Mesenchymal stem cell (in vitro differentiated cells and primary cell): ENCODE results near the gene SNX22.

Source experiments
- DNase-seq: peaks from one replicate; pipeline ENCODE4 v3.0.0-alpha.2; 2013
- H2AFZ ChIP-seq: one replicate; pipeline ENCODE4 v1.6.1; 2013; ENCODE audit warnings: low read depth, mild to moderate bottlenecking, control low read depth, inconsistent platforms, low read length, moderate library complexity
- H2AK5ac ChIP-seq: 2 replicates; pipeline ENCODE4 v1.6.1; 2013; ENCODE audit warnings: low read length, moderate library complexity, mild to moderate bottlenecking, inconsistent platforms; ENCODE audit not compliant: severe bottlenecking
- H2BK120ac ChIP-seq: one replicate; pipeline ENCODE4 v1.6.1; 2013; ENCODE audit warnings: low read depth, mild to moderate bottlenecking, inconsistent platforms, low read length, moderate library complexity
- H2BK12ac ChIP-seq, 2 experiments: one replicate each; pipeline ENCODE4 v1.6.1; 2013; ENCODE audit warnings: inconsistent platforms in 2 of 2, low read length in 2 of 2, mild to moderate bottlenecking in 2 of 2, moderate library complexity in 2 of 2, control low read depth in 1 of 2
- H2BK15ac ChIP-seq: one replicate; pipeline ENCODE4 v1.6.1; 2013; ENCODE audit warnings: mild to moderate bottlenecking, low read depth, inconsistent platforms; ENCODE audit not compliant: poor library complexity, severe bottlenecking
- H2BK5ac ChIP-seq: 2 replicates; pipeline ENCODE4 v1.6.1; 2013; ENCODE audit warnings: low read depth, mild to moderate bottlenecking, low read length, control low read depth, inconsistent platforms; ENCODE audit not compliant: poor library complexity, severe bottlenecking
- H3K14ac ChIP-seq, 2 experiments: one replicate each; pipeline ENCODE4 v1.6.1; 2013; ENCODE audit warnings: inconsistent platforms in 2 of 2, low read length in 2 of 2, control low read depth in 1 of 2, mild to moderate bottlenecking in 1 of 2, moderate library complexity in 1 of 2
- H3K18ac ChIP-seq, 2 experiments: one replicate each; pipeline ENCODE4 v1.6.1; 2013; ENCODE audit warnings: inconsistent platforms in 2 of 2, low read length in 2 of 2, control low read depth in 1 of 2, low read depth in 1 of 2, mild to moderate bottlenecking in 1 of 2
- H3K23ac ChIP-seq, 2 experiments: one replicate each; pipeline ENCODE4 v1.6.1; 2013; ENCODE audit warnings: inconsistent platforms in 2 of 2, low read length in 2 of 2, mild to moderate bottlenecking in 2 of 2, moderate library complexity in 2 of 2, control low read depth in 1 of 2
- H3K27ac ChIP-seq: 2 replicates; pipeline ENCODE4 v1.5.1; 2013; ENCODE audit warnings: mild to moderate bottlenecking, moderate library complexity, low read length, control low read depth, inconsistent platforms; ENCODE audit not compliant: poor library complexity, severe bottlenecking
- H3K27me3 ChIP-seq, 2 experiments: 2 replicates each; pipeline versions ENCODE4 v1.6.1 to v1.7.0; 2013; ENCODE audit warnings: low read length in 2 of 2, mild to moderate bottlenecking in 2 of 2, moderate library complexity in 2 of 2, control low read depth in 1 of 2, inconsistent platforms in 1 of 2; ENCODE audit not compliant: control insufficient read depth in 1 of 2, insufficient read depth in 1 of 2
- H3K36me3 ChIP-seq, 2 experiments: 2 replicates each; pipeline versions ENCODE4 v1.6.1 to v1.7.0; 2013; ENCODE audit warnings: low read length in 2 of 2, control low read depth in 1 of 2, inconsistent platforms in 1 of 2, low read depth in 1 of 2, mild to moderate bottlenecking in 1 of 2; ENCODE audit not compliant: insufficient read depth in 2 of 2, control insufficient read depth in 1 of 2
- H3K4ac ChIP-seq, 2 experiments: one replicate each; pipeline ENCODE4 v1.6.1; 2013; ENCODE audit warnings: inconsistent platforms in 2 of 2, low read length in 2 of 2, mild to moderate bottlenecking in 2 of 2, moderate library complexity in 2 of 2, control low read depth in 1 of 2, low read depth in 1 of 2
- H3K4me1 ChIP-seq: 2 replicates; pipeline ENCODE4 v1.6.1; 2013; ENCODE audit warnings: low read depth, low read length, control low read depth; ENCODE audit not compliant: control insufficient read depth, insufficient read depth
- H3K4me2 ChIP-seq: 2 replicates; pipeline ENCODE4 v1.6.1; 2013; ENCODE audit warnings: low read length, mild to moderate bottlenecking, inconsistent platforms; ENCODE audit not compliant: poor library complexity, severe bottlenecking
- H3K4me3 ChIP-seq, 2 experiments: 2 replicates each; pipeline versions ENCODE4 v1.5.1 to v1.7.0; 2013; ENCODE audit warnings: low read length in 2 of 2, mild to moderate bottlenecking in 2 of 2, control low read depth in 1 of 2, low read depth in 1 of 2; ENCODE audit not compliant: insufficient read depth in 1 of 2
- H3K79me1 ChIP-seq: replicated peaks from 2 replicates; pipeline ENCODE4 v1.6.1; 2013; ENCODE audit warnings: mild to moderate bottlenecking, control low read depth, low read length, inconsistent platforms; ENCODE audit not compliant: poor library complexity, severe bottlenecking
- H3K9ac ChIP-seq: 2 replicates; pipeline ENCODE4 v1.7.0; 2013; ENCODE audit warnings: mild to moderate bottlenecking, low read length, moderate library complexity
- H3K9me3 ChIP-seq: 2 replicates; pipeline ENCODE4 v1.7.0; 2013; ENCODE audit warnings: mild to moderate bottlenecking, low read length; ENCODE audit not compliant: control insufficient read depth
- H4K8ac ChIP-seq: one replicate; pipeline ENCODE4 v1.6.1; 2013; ENCODE audit warnings: inconsistent platforms, mild to moderate bottlenecking, low read length, moderate library complexity
- H4K91ac ChIP-seq: one replicate; pipeline ENCODE4 v1.6.1; 2013; ENCODE audit warnings: mild to moderate bottlenecking, low read length, inconsistent platforms
- WGBS: methylation state at CpG from one replicate; pipeline ENCODE4 v1.1.7; 2013; ENCODE audit warnings: mixed read lengths; 5-methylcytosine and 5-hydroxymethylcytosine counted together

The SNX22 gene

GRCh38 chr15:64146041-64146440 lies 5.5 kb upstream of the SNX22 start:
- Histone ChIP-seq H3K18ac (no peak overlapping the region), H2AK5ac (no peak overlapping the region), H3K79me1 (peaks cover 6% of the 10 kb centered on the region), H3K27me3 (no peaks in the 10 kb centered on the region), H3K9me3 (no peaks in the 10 kb centered on the region), H2BK120ac (no peak overlapping the region), H3K4me3 (no peak overlapping the region), H2AFZ (no peak overlapping the region), H4K8ac (no peak overlapping the region), H3K14ac (no peak overlapping the region), H3K9ac (no peak overlapping the region), H3K4me1 (peaks cover 30% of the 10 kb centered on the region), H3K27ac (no peak overlapping the region), H2BK15ac (no peak overlapping the region), H3K4ac (no peak overlapping the region), H3K23ac (no peak overlapping the region), H3K4me2 (no peak overlapping the region), H3K36me3 (peaks cover 37 to 48% of the 10 kb centered on the region in 2 experiments), H4K91ac (no peak overlapping the region), H2BK5ac (no peak overlapping the region), H2BK12ac (no peak overlapping the region)
- no peak for DNase-seq
- 97% methylated on average over 6 of the region's 6 CpGs for WGBS

- Histone ChIP-seq H3K4me1 (peaks cover 34% of the 10 kb centered on the region), H2BK12ac (no peak overlapping the region), H3K4me3 (no peak overlapping the region)
These were observed 5.0 kb upstream of the SNX22 start for GRCh38 chr15:64146520-64146884.

GRCh38 chr15:64146885-64147681 lies 4.4 kb upstream of the SNX22 start:
- no peak overlapping the region for H2BK120ac ChIP-seq

More at GRCh38 chr15:64146520-64146884, 5.0 kb upstream of the SNX22 start:
- Histone ChIP-seq H4K91ac (no peak overlapping the region), H2BK5ac (no peak overlapping the region), H3K23ac (no peak overlapping the region), H3K9ac (no peak overlapping the region), H2AFZ (no peak overlapping the region), H3K18ac (no peak overlapping the region), H2AK5ac (no peak overlapping the region), H3K79me1 (peaks cover 2% of the 10 kb centered on the region), H4K8ac (no peak overlapping the region), H2BK120ac (no peak overlapping the region), H3K27me3 (no peaks in the 10 kb centered on the region), H3K4ac (no peak overlapping the region), H2BK15ac (no peak overlapping the region), H3K14ac (no peak overlapping the region), H3K36me3 (peaks cover 34 to 43% of the 10 kb centered on the region in 2 experiments), H3K4me2 (no peak overlapping the region), H3K9me3 (no peaks in the 10 kb centered on the region), H3K27ac (no peak overlapping the region)
- no peak for DNase-seq
- WGBS, result 100% methylated on average over 1 of the region's 3 CpGs

GRCh38 chr15:64148168-64148567 lies 3.4 kb upstream of the SNX22 start:
- H4K8ac ChIP-seq, result no peak overlapping the region
- peaks cover 9 to 16% of the 10 kb centered on the region in 2 experiments for H3K27me3 ChIP-seq
- no peak overlapping the region for H3K27ac ChIP-seq
- H2BK5ac ChIP-seq, result no peak overlapping the region
- H3K79me1 ChIP-seq, result no peaks in the 10 kb centered on the region
- no peak overlapping the region for H3K4me3 ChIP-seq
- no peak overlapping the region for H3K18ac ChIP-seq
- no peak overlapping the region for H3K4ac ChIP-seq
- 92% methylated on average over 7 of the region's 7 CpGs for WGBS
- H2BK120ac ChIP-seq, result no peak overlapping the region
- peaks cover 22 to 27% of the 10 kb centered on the region in 2 experiments for H3K36me3 ChIP-seq
- no peak overlapping the region for H3K23ac ChIP-seq
- H4K91ac ChIP-seq, result no peak overlapping the region
- H3K4me2 ChIP-seq, result no peak overlapping the region
- no peak overlapping the region for H2BK12ac ChIP-seq
- DNase-seq, result no peak
- no peak overlapping the region for H2BK15ac ChIP-seq
- H3K9ac ChIP-seq, result no peak overlapping the region
- H2AFZ ChIP-seq, result no peak overlapping the region
- peaks cover 47% of the 10 kb centered on the region for H3K4me1 ChIP-seq
- no peaks in the 10 kb centered on the region for H3K9me3 ChIP-seq
- H3K14ac ChIP-seq, result no peak overlapping the region
- no peak overlapping the region for H2AK5ac ChIP-seq

More at GRCh38 chr15:64146885-64147681, 4.4 kb upstream of the SNX22 start:
- Histone ChIP-seq H2BK15ac (no peak overlapping the region), H3K79me1 (no peaks in the 10 kb centered on the region), H3K4me1 (peaks cover 39% of the 10 kb centered on the region), H3K9me3 (no peaks in the 10 kb centered on the region), H3K9ac (no peak overlapping the region), H3K14ac (no peak overlapping the region), H3K4ac (no peak overlapping the region), H4K8ac (no peak overlapping the region), H2BK12ac (no peak overlapping the region), H3K23ac (no peak overlapping the region), H3K27ac (no peak overlapping the region), H2AFZ (no peak overlapping the region), H3K27me3 (peaks cover 0 to 5% of the 10 kb centered on the region in 2 experiments), H3K18ac (no peak overlapping the region), H2BK5ac (no peak overlapping the region), H3K4me2 (no peak overlapping the region), H3K4me3 (no peak overlapping the region), H2AK5ac (no peak overlapping the region), H3K36me3 (peaks cover 28 to 38% of the 10 kb centered on the region in 2 experiments), H4K91ac (no peak overlapping the region)
- DNase-seq, result no peak
- 92% methylated on average over 26 of the region's 26 CpGs for WGBS
